HG02571 (cell line): Measurements from ENCODE around the gene FRMD4B.

Experiments used
- ATAC-seq: cut with Tn5 transposase; IDR thresholded peaks from one replicate; pipeline ENCODE4 v1.9.1; 2021; ENCODE audit warnings: mild to moderate bottlenecking, moderate library complexity; ENCODE audit not compliant: unreplicated experiment

The FRMD4B gene

DNA sequence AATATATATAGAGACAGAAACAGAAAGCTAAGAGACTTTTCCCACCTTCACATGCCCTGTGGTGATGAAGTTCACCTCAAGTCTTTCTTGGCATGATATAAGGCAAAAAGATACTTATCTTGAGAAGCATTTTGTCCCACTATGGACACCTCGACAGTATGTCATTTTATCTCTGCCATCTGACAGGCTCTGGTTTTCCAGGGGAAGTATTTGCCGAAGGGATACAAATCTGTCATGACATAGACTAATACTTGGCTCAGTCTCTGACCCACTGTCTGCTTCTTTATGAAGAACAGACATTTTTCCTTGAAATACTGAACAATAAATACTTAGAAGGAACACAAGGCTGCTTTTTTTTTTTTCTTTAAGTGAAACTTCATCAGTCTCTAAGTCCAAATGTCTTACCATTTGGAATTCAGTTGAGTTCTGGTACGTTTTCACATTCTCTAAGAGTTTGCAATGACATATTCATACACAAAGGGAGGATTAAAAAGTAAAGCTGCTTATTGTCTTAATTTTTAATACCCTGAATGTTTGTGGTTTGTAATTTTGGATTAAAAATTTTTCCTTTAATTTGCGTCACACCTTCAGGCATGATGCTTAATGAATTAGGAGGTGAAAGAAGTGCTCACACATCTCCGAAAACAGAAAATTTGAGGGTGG is 175.7 kb downstream of the FRMD4B start:
- no peak for ATAC-seq

DNA sequence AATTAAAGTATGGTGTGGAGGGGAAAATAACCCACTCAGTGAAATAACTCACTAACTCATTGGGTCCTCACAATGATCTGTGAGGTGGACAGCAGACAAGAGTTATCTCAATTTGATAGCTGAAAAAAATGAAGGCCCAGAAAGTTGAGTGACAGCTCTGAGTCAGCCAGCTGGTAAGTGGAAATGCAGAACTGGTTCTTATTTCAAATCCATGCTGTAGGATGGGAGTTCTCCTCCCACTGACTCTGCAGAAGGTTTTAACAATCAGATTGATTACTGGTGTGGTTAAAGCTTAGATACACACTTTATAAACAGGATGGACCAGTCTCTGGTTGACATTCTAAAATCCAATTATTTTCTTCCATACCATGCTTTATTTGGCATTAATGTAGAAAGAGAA is 176.5 kb downstream of the FRMD4B start:
- no peak for ATAC-seq

DNA sequence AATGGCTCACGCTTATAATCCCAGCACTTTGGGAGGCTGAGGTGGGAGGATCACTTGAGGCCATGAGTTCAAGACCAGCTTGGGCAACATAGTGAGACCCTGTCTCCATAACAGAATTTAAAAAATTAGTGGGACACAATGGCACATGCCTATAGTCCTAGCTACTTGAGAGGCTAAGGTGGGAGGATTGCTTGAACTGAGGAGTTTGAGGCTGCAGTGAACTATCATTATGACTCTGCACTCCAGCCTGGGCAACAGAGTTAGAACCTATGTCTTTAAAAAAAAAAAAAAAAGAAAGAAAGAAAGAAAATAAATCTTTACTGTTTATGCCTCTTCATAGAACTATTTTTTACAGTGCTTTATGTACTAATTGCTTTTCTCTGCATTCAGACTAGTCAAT is 178.9 kb downstream of the FRMD4B start:
- ATAC-seq, result no peak

DNA sequence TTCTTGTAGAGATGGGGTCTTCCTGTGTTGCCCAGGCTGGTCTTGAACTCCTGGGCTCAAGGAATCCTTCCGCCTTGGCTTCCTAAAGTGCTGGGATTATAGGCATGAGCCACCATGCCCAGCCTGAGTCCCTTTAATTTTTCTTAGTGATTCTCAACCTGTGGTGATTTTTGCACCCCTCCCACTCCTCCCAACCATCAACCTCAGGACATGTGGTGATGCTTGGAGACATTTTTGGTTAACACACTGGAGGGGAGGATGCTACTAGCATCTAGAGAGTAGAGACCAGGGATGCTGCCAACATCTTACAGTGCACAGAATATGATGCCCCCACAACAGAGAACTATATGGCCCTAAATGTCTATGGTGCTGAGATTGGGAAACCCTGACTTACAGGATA is 180.5 kb downstream of the FRMD4B start:
- no peak for ATAC-seq

DNA sequence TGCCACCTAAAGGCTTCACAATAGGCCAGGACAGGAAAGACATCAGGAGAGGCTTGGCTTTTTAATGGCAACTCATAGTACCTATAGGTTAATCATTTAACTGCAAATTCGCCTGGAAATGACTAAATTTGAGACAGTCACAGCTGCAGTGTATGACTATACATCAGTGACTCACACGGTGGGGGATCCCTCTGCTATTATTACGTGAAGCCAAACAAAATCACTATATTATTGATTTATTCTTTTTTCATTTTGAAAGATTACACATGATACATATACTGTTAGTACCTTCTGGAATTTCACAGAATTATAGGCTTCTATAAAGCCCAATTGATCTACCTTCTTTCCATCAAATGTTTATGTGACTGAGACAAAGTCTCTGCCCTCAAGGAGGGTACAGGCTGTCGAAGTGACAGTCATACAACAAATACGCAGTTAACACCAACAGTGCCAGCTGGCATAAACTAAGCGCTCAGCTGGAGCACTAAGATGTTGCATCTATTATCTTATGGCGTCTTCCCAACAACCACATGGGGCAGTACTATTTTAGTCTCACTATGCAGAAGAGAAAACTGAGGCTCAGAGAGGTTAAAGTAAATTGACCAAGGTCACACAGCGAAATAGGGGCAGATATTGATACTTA is 181.5 kb downstream of the FRMD4B start:
- ATAC-seq, result peak; percentile 77

DNA sequence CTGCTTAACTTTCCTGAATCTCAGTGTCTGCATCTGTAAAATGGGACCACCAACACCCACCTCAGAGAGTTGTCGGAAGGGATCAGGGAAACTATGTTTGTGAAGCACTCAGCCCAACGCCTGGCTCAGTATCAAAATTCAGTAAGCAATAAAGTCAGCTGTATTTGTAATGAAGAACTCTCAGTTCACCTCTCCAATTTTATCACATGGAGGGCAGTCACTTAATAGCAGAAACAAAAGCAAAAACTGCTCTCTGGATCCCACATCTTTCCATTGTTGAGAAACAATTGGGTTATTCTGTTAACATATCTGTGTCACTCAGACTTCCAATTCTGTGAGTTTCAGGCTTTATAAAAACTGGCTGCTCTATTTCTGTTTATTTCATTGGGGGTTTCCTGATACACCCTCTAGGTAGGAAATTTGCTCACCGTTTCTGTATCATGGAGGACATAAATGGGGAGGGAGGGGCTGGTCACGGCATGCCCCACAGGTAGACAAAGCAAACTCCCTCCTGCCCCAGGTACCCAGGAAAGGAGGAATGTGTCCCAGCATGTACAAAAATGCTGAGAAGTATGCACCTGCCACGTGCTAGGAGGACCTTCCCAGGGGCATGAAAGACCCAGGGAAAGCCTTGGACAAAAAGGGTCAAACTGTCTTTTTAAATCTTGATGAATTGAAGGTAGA is 182.1 kb downstream of the FRMD4B start:
- peak; percentile 4 for ATAC-seq

DNA sequence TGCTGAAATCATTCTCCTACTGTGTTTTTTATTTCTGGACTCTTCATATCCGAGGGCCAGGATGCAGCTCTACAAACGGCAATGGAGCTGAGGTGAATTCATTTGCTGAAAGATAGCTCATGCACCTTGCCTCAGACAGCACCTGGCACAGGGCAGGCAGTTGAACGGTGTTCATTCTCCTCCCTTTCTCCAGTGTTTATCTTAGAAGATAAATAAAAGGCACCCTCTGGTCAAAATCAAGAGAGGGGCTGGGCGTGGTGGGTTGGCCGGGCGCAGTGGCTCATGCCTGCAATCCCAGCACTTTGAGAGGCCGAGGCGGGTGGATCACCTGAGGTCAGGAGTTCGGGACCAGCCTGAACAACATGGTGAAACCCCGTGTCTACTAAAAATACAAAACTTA is 184.2 kb downstream of the FRMD4B start:
- no peak for ATAC-seq

DNA sequence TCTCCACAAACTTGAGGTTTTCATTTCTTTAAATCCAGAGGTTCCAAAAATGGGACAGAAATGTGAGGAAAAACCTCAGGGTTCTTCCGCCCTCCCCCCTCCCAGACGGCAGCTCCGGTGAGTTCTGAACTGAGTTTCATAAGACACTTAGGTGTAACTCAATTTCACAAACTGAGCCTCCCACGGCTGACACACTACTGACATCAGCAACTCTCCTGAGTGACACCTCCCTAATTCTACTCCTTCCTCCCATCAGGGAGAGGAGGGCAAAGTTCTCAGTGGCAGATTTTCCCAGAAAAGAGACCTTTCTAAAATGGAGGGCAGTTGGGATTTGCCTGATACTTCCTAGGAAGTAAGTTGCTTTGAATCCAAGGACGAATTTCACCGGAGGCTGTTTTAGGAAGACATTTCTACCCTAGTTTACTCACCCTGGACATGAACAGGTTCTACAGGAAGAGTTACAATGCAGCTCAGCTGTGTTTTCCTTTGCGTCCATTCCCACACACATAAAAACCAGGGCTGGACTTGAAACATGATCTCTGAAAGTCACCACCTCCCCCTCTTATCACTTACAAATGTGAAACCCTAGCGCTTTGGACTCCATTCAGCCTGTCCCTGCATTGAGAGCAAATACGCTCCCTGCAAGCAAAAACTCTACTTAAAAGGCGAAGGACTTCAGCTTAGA is 185.4 kb downstream of the FRMD4B start:
- no peak for ATAC-seq

DNA sequence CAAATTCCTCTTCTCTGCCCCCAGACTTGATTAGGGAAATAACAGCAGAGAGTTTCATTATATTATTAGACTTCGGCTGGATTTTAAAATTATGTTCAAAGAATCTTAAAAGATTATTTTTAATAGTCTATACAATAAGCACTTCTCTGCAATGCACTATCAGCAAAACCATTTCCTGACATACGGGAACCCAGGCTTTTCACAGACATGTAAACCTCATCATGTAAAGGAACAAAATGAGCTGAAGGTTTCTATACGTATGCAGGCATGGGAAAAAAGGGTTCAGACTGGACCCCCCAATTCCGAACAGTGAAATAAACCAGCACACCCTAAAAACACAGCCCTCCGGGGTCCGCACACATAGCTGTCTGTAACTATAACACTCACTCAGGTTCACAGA is 185.9 kb downstream of the FRMD4B start:
- no peak for ATAC-seq

DNA sequence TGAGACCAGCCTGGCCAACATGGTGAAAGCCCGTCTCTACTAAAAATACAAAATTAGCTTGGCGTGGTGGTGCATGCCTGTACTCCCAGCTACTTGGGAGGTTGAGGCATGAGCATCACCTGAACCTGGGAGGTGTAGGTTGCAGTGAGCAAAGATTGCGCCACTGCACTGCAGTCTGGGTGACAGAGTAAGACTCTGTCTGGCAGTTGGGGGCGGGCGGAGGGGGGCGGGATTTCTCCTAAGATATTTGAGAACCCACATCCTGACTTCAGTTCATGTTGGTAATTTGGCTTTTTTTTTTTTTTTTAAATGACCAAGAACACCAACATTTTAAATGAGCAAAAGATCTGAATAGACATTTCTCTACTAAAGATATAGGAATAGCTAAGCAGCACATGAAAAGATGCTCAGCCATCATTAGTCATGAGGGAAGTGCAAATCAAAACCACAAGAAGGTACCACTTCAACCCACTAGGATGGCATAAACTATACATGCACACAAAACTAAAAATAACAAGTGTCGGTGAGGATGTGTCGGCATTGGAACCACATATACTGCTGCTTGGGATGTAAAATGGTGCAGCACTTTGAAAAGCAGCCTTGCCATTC is 187.9 kb downstream of the FRMD4B start:
- ATAC-seq, result no peak

DNA sequence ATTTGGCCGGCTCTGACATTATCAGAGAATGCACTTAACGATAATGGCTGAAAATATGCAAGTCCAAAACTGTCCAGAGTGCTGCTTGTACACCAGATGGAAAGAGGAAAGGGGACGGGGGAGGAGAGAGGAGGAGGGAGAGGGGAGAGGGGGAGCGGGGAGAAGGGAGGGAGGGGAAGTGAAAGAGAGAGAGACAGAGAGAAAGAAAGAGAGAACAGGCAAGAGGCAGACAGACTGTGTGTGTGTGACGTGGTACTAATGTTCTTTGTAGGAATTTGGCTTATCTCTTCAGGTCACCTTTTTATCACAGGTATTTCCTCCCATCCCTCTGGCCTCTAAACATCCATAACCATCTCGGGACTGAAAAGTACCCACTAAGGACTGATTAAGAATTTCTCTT is 188.4 kb downstream of the FRMD4B start:
- ATAC-seq, result no peak

DNA sequence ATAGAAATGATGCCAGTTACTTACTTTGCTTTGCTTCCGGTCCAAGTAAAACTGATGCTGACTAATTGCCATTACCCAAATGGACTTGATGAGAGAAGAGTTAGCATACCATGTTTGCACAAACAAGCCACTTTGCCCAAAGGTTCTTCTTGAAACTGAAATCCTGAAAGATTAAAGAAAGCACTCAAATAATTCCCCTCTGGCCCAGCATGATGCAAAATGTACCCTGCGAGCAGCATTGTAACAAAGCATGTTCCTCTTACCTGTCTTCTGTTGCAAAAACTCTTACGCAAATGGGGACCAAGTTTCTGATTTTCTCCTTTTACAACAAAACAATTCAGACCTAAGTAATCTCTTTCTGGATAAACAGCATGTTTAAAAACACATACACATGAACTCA is 189.0 kb downstream of the FRMD4B start:
- ATAC-seq, result no peak

DNA sequence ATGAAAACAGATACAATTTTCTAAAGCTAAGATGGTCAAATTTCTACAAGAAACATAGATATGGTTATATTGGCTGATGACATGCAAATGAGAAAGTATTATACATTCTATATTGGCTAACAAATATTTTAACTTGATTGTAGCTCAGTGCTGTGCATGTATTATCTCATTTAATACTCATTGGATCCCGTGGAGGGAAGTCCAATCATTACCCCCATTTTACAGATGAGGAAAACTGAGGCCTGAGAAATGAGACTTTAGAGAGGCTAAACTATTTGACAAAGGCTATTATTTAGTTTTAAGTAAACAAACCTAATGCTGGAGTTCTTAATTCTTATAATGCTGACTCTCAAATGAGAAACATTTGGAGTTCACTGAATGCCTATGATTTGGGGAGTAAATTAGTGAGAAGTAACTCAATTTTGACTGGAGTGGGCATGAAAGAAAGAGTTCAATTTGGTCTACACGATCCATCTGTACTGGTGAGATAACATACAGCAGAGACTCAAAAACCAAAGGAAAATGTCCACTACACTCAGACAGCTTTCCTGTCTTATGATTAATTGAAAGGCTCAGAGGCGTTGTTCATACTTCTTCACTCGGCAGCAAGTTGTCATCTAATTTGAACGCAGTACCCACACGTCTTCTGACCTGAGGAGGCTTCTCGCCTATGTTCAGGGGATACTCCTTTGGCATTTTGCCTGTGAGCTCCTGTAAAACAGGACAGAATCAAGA is 191.3 kb downstream of the FRMD4B start:
- ATAC-seq, result no peak

DNA sequence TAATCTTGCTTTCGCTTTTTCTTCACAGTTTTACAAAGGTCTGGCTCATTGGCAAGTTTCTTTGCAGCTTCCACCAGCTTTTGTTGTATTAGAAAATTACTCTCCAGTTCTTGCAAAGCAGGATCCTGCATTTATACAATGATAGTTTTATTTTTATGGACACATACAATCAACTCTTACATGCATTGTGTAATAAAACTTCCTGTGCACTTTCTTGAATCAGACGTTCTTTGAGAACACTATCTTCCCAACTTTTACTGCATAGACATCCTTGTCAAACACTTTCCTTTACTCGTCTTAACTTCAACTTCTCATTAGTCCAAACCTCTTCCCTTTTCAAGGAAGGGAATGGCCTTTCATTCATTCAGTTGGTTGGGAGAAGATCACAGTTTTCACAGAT is 192.1 kb downstream of the FRMD4B start:
- no peak for ATAC-seq

DNA sequence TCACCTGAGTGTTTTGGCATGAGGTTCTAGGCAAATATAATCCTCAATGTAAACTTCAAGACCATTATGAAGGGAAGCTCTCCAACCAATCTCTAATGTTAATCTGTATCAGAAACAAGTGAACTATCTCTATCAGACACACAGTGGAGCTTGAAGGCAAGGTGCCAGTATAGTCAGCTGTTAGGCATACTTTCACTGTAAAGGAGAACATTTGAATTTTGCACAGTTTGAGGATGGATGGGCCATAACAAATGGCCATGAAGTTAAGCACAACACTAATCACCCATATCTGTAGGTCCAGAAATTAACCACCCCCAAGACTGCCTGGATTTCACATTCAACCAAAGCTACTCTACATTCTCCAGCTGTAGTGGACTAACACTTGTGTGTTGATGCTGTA is 194.4 kb downstream of the FRMD4B start:
- no peak for ATAC-seq

DNA sequence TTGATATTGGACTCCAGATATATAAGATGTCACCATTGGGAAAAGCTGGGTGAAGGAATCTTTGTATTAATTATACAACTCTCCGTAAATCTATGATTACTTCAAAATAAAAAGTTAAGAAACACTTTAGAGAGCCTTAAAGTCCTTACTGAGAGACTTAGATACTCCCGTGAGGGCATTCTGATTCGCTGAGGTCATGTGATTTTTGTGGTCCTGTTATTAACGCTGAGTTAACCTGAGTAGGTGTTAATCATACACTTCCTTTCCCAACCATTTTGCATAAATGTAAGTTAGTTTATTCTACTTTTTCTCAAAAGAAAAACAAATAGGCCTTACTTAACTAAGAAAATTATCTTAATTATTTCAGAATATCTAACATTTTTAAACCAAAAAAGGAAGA is 196.4 kb downstream of the FRMD4B start:
- ATAC-seq, result no peak

DNA sequence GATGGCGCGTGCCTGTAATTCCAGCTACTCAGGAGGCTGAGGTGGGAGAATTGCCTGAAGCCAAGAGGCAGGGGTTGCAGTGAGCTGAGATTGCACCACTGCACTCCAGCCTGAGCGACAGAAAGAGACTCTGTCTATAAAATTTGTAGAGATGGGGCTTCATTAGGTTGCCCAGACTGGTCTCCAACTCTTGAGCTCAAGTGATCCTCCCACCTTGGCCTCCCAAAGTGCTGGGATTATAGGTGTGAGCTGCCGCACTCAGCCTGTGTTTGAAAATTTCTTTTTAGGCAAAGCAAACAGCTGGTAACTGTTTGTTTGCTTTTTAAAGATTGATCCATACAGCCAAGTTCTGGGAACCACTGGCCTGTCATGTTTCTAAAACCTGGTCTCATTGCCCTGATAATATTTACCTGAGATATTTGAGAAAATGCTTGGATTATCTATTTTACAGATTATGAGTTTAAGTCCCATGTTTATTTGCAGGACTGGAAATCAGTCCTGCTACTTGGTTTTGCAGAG is 199.3 kb downstream of the FRMD4B start:
- ATAC-seq, result no peak

DNA sequence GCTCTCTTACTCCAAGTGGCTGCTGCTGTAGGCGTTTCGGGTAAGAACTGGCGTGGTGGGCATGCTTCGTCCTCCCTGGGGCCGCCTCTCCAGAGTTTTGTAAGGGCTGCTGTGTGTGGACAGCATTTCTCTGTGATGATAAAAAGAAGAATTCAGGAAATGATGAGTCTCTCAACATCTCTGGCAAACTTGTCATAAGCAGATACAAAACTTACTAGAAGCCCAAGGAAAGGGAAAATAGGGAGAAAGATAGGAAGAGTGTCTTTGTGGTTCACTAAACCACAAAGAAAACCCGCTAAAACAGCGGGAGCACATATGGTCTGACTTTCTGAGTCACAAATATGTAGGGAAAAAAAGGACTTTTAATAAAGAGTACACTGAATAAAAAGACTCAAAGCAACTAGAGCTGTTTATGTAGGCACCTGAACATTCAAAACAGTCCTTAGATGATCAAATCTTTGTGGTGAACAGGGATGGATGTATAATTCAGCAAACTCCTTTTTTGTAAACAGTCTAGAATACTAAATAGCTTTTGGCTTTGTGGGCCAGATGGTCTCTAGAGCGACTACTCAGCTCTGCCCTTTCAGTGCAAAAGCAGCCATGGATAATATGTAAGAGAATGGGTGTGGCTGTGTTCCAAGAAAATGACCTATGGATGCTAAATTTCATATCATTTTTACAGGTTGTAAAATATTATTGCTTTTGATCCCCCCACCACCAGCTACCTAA is 203.1 kb downstream of the FRMD4B start:
- ATAC-seq, result no peak

DNA sequence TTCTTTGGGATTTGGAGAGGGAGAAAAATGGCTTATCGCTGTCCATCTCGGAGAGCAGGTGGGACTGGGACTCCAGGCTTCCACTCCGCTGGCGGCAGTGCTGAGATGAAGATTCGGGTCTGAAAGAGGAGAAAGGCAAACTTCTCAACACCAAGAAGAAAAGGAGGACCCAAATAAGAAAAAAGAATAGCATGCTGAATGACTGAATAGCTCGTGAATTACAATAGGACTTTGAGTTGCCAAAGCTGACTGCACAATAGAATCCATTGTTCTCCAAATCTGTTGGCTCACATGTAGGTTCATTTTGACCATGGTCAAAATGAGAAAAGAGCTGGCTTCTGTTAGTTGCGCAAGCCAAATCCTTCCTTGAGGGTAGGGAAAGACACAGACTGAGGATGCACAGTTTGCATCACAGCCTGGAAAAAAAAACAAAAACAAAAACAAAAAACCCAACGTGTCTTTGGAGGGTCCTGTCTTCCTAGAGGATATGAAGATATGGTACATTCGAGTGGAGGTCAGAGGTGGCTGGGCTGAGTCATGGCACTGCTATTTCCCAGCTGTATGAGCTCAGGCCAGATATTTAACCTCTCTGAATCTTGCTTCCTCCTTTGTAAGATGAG is 204.2 kb downstream of the FRMD4B start:
- no peak for ATAC-seq
